K562 (cell line): Measurements from ENCODE around the gene SLC6A20. TPM values are rescaled to one million over a fixed set of nuclear protein-coding genes. Genes with fewer than 3 reads are reported as not detected.

Experiments used
- ATAC-seq: fragments of 200-7000 bp; cut with Tn5 transposase; 3 replicates; pipeline ENCODE4 v1.9.1; 2020; ENCODE audit warnings: moderate library complexity
- BruUV-seq: library from RNA; stranded (reverse); fragments of 400-500 nt; replicated peaks from 2 replicates; lab custom pipeline; 2021; lab: Mats Ljungman, UMichigan
- CTCF ChIA-PET: fragments of 300-600 bp; formaldehyde crosslinking; extraction: SDS; loops from one replicate; lab custom pipeline; 2021; ENCODE audit warnings: low intra/inter-chr PET ratio; lab: Yijun Ruan, JAX
- POLR2A ChIA-PET: fragments of 300-600, 350-650 bp; sonication (Branson Sonifier 250); formaldehyde crosslinking; extraction: SDS; loops from one replicate; lab custom pipeline; 2021; ENCODE audit warnings: antibody characterized with exemption, inconsistent platforms; lab: Yijun Ruan, JAX
- DNase-seq, 4 experiments: peaks; one replicate each; pipeline versions ENCODE4 v3.0.0 to v3.0.0-alpha.2; 2011 to 2018; ENCODE audit warnings: low spot score in 3 of 4, mixed read lengths in 3 of 4; ENCODE audit errors: extremely low read depth in 1 of 4
- FAIRE-seq: peaks from 2 replicates; lab custom pipeline; 2011; peaks lifted over from hg19 to GRCh38; lab: Jason Lieb, UNC
- H2AFZ ChIP-seq: 2 replicates; pipeline ENCODE4 v1.6.0; 2011; ENCODE audit warnings: low read depth, low read length, control low read depth, inconsistent platforms
- H3K27ac ChIP-seq: fragments of 200-600 bp; 3 replicates; pipeline ENCODE4 v1.8.0; 2011; ENCODE audit warnings: low read depth, mild to moderate bottlenecking, control low read depth, inconsistent platforms, low read length, moderate library complexity, mixed read lengths; ENCODE audit errors: extremely low read depth
- H3K27me3 ChIP-seq, 2 experiments: fragments of 300-600 bp in 1 of 2; 2 replicates in 1 of 2; 3 replicates in 1 of 2; pipeline versions ENCODE4 v1.6.0 to v1.8.0; 2011; ENCODE audit warnings: inconsistent platforms in 2 of 2, low read length in 2 of 2, mild to moderate bottlenecking in 1 of 2, mixed read lengths in 1 of 2, moderate library complexity in 1 of 2; ENCODE audit not compliant: control insufficient read depth in 2 of 2, insufficient read depth in 2 of 2
- H3K36me3 ChIP-seq: fragments of 300-600 bp; 3 replicates; pipeline ENCODE4 v1.8.0; 2011; ENCODE audit warnings: mild to moderate bottlenecking, low read length, inconsistent platforms; ENCODE audit not compliant: control insufficient read depth, insufficient read depth
- H3K4me1 ChIP-seq, 2 experiments: fragments of 200-600 bp in 1 of 2; replicated peaks in 1 of 2; 2 replicates in 1 of 2; 3 replicates in 1 of 2; pipeline versions ENCODE4 v1.5.1 to v1.8.0; 2011; ENCODE audit warnings: inconsistent platforms in 2 of 2, low read length in 2 of 2, mild to moderate bottlenecking in 1 of 2, mixed read lengths in 1 of 2, moderate library complexity in 1 of 2; ENCODE audit not compliant: control insufficient read depth in 2 of 2, insufficient read depth in 2 of 2
- H3K4me2 ChIP-seq: 2 replicates; pipeline ENCODE4 v1.6.1; 2011; ENCODE audit warnings: low read length, control low read depth, inconsistent platforms, mixed read lengths; ENCODE audit not compliant: insufficient read depth
- H3K4me3 ChIP-seq: fragments of 200-600 bp; sonication (generic), shearing (Covaris generic); 2 replicates; pipeline ENCODE4 v1.5.1; 2016; ENCODE audit warnings: control low read depth, inconsistent platforms
- H3K79me2 ChIP-seq: fragments of 200-600 bp; 3 replicates; pipeline ENCODE4 v1.8.0; 2011; ENCODE audit warnings: low read length, inconsistent platforms; ENCODE audit not compliant: control insufficient read depth, insufficient read depth
- H3K9ac ChIP-seq, 2 experiments: 2 replicates each; pipeline versions ENCODE4 v1.6.0 to v1.6.1; 2011; ENCODE audit warnings: low read depth in 2 of 2, low read length in 2 of 2, control low read depth in 1 of 2, inconsistent platforms in 1 of 2, mild to moderate bottlenecking in 1 of 2, mixed read lengths in 1 of 2; ENCODE audit not compliant: insufficient read depth in 1 of 2
- H3K9me1 ChIP-seq: one replicate; pipeline ENCODE4 v1.6.0; 2011; ENCODE audit warnings: inconsistent platforms, mild to moderate bottlenecking, low read length, moderate library complexity; ENCODE audit not compliant: control insufficient read depth, insufficient read depth
- H3K9me3 ChIP-seq: replicated peaks from 2 replicates; pipeline ENCODE4 v1.5.1; 2011; ENCODE audit warnings: low read depth, low read length, inconsistent platforms; ENCODE audit not compliant: control insufficient read depth, insufficient read depth
- H4K20me1 ChIP-seq: replicated peaks from 2 replicates; pipeline ENCODE4 v1.6.1; 2011; ENCODE audit warnings: low read length, inconsistent platforms, mixed read lengths; ENCODE audit not compliant: control insufficient read depth, insufficient read depth
- ATF2 ChIP-seq: sonication (generic); formaldehyde crosslinking; IDR thresholded peaks from 2 replicates; pipeline ENCODE4 v1.8.1; 2022; ENCODE audit warnings: missing genetic modification reagents
- CHD2 ChIP-seq: IDR thresholded peaks from 2 replicates; pipeline ENCODE4 v1.6.1; 2011; ENCODE audit warnings: low read depth, low read length
- CSDE1 ChIP-seq, 2 experiments: fragments of 450-650 bp; IDR thresholded peaks; 2 replicates each; pipeline ENCODE4 v1.6.1; 2016; ENCODE audit warnings: mild to moderate bottlenecking in 1 of 2
- EGR1 ChIP-seq: fragments of 450-650 bp; conservative IDR thresholded peaks from 2 replicates; pipeline ENCODE4 v1.6.1; 2017; ENCODE audit warnings: mild to moderate bottlenecking
- GTF3C2 ChIP-seq: IDR thresholded peaks from 3 replicates; pipeline ENCODE4 v1.6.1; 2011; ENCODE audit warnings: borderline replicate concordance, mild to moderate bottlenecking, moderate library complexity; ENCODE audit not compliant: insufficient read length; ENCODE audit errors: extremely low read depth
- NR2C2 ChIP-seq, 2 experiments: fragments of 200-800 bp in 1 of 2; sonication (Bioruptor generic) in 1 of 2; sonication (generic) in 1 of 2; formaldehyde crosslinking in 1 of 2; IDR thresholded peaks; 2 replicates each; pipeline versions ENCODE4 v1.6.1 to v1.8.0; 2016 to 2022; ENCODE audit warnings: mild to moderate bottlenecking in 1 of 2, missing compliant biosample characterization in 1 of 2, missing genetic modification characterization in 1 of 2, missing genetic modification reagents in 1 of 2
- RFX5 ChIP-seq: IDR thresholded peaks from 2 replicates; pipeline ENCODE4 v1.6.1; 2011; ENCODE audit warnings: low read depth, mild to moderate bottlenecking, improper control_type of control experiment, low read length
- ZBTB7A ChIP-seq: IDR thresholded peaks from 2 replicates; pipeline ENCODE4 v1.6.1; 2011; ENCODE audit warnings: low read depth, mild to moderate bottlenecking, low read length, moderate library complexity, borderline replicate concordance; ENCODE audit not compliant: control insufficient read depth
- WGBS: fragments of 100-300 bp; shearing (Covaris generic); methylation state at CpG from one replicate; pipeline ENCODE4 v1.1.6; 2016; ENCODE audit warnings: low coverage, mixed read lengths; ENCODE audit not compliant: insufficient coverage; ENCODE audit errors: missing lambda C conversion rate; 5-methylcytosine and 5-hydroxymethylcytosine counted together
- in situ Hi-C: fragments of 300-500 bp; cut with MboI; formaldehyde crosslinking; loops from 4 replicates; pipeline ENCODE4 v1.15.0; 2018; ENCODE audit warnings: inconsistent platforms, mixed read lengths
- intact Hi-C: fragments of 100-400 bp; cut with micrococcal nuclease; formaldehyde crosslinking; loops from 2 replicates; pipeline ENCODE4 v1.14.2; 2022
- polyA plus RNA-seq, 8 experiments: library from polyadenylated mRNA; depleted of rRNA in 4 of 8; stranded (reverse) in 5 of 8; unstranded in 3 of 8; fragments of >200 nt; fragmentation: Nextera tagmentation in 2 of 8; fragmentation: Illumina TruSeq in 1 of 8; extraction: Ambion mirVana in 2 of 8; extraction: Trizol in 1 of 8; gene quantifications; 2 replicates each; pipeline versions ENCODE4 v1.2.1 to v1.2.3, GENCODE V29; 2011 to 2014; ENCODE audit warnings: inconsistent platforms in 1 of 8, missing spikeins in 1 of 8
- total RNA-seq, 7 experiments: library from RNA; depleted of rRNA in 6 of 7; stranded (reverse); fragments of >200 nt in 6 of 7; fragmentation: Illumina TruSeq in 2 of 7; extraction: Trizol in 2 of 7; gene quantifications; 2 replicates each; pipeline versions ENCODE4 v1.2.1 to v1.2.3, GENCODE V29; 2011 to 2021; ENCODE audit warnings: low replicate concordance in 1 of 7
- TF ChIP-seq, protein P1 (sequence below): sonication (generic); formaldehyde crosslinking; IDR thresholded peaks from 2 replicates; pipeline ENCODE4 v1.8.0; 2023; ENCODE audit warnings: mild to moderate bottlenecking, missing genetic modification reagents

The SLC6A20 gene
- total and polyA plus RNA-seq, 9 of the 15 experiments (the other 6 are each of a cell fraction or from before 2014, with no cell fraction given), result not detected

DNA sequence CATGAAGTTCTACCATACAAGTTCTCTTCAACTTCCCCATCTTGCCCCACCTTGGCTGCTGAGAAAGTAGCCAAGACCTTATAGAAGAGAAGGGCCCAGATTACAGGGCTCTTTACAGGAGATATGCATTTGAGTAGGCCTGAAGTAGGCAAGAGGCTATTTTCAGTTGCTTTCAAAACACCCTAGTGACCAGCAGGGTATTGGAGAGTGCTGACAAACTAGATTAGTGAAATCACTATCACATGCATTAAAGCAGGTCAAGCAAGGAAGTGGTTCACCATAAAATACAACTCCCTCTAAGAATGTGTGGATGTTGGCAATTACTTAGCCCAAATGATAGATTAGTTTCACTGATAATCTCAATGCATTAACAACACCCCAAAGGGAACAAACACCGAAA lies 48.3 kb upstream of the SLC6A20 start:
- H3K27me3 ChIP-seq, result peaks cover 0 to 8% of the 10 kb centered on the region in 2 experiments; a peak in 2 of 5 replicates
- H3K79me2 ChIP-seq, result no peaks in the 10 kb centered on the region
- no peaks in the 10 kb centered on the region for H3K36me3 ChIP-seq
- no peaks in the 10 kb centered on the region; the same call in 1 of the 2 replicates for H3K9me3 ChIP-seq
- no peak overlapping the region for H3K9ac ChIP-seq
- no peak overlapping the region for H2AFZ ChIP-seq
- no peaks in the 10 kb centered on the region for H3K9me1 ChIP-seq
- ATAC-seq, result no peak
- H3K4me2 ChIP-seq, result no peak overlapping the region
- FAIRE-seq, result no peak
- peaks cover 0 to 10% of the 10 kb centered on the region in 2 experiments; a peak in 3 of 5 replicates for H3K4me1 ChIP-seq
- intact Hi-C loops (no loop called here), in situ Hi-C loops (no loop called here)
- WGBS, result 0% methylated on average over 1 of the region's 1 CpG
- DNase-seq, result no peak
- TF ChIP-seq RFX5, result no peak
- TF ChIP-seq, protein P1, sequence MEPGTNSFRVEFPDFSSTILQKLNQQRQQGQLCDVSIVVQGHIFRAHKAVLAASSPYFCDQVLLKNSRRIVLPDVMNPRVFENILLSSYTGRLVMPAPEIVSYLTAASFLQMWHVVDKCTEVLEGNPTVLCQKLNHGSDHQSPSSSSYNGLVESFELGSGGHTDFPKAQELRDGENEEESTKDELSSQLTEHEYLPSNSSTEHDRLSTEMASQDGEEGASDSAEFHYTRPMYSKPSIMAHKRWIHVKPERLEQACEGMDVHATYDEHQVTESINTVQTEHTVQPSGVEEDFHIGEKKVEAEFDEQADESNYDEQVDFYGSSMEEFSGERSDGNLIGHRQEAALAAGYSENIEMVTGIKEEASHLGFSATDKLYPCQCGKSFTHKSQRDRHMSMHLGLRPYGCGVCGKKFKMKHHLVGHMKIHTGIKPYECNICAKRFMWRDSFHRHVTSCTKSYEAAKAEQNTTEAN, result no peak
- TF ChIP-seq ATF2 (CRISPR knock-in tag), result no peak
- TF ChIP-seq NR2C2 (CRISPR knock-in tag; IDR thresholded peaks at IDR 0.05), result no peak
- TF ChIP-seq NR2C2 (tag; IDR thresholded peaks at IDR 0.05), result no peak
- TF ChIP-seq CHD2, result no peak
- TF ChIP-seq GTF3C2, result no peak
- TF ChIP-seq ZBTB7A, result no peak
- TF ChIP-seq CSDE1 (IDR thresholded peaks at IDR 0.05), result no peak
- TF ChIP-seq EGR1, result no peak
- TF ChIP-seq, all 486 proteins: peak for 0
- POLR2A ChIA-PET, result no interaction called here
- CTCF ChIA-PET, result no interaction called here
- BruUV-seq, result no TSS peak
- Histone ChIP-seq H3K4me3 (no peak overlapping the region), H4K20me1 (no peaks in the 10 kb centered on the region), H3K27ac (no peak overlapping the region)
